ENCODE results near the gene SPEN.

SPEN gene

GRCh38 chr1:15851210-15852035, 3.9 kb downstream of the SPEN start:
- Histone ChIP-seq H3K79me2 (ENCODE audit: control insufficient read depth, low read length) (peaks cover 96% of the 10 kb centered on the region), H3K9me2 (replicated peaks; ENCODE audit: control insufficient read depth, low read length) (no peaks in the 10 kb centered on the region), H3K27me3 (ENCODE audit: control insufficient read depth, low read length) (no peaks in the 10 kb centered on the region), H3K9me3 (ENCODE audit: control insufficient read depth, insufficient read depth, low read length) (no peaks in the 10 kb centered on the region), H3K4me3 (ENCODE audit: low read length) (peak overlapping the region; percentile 73), H3K4me2 (ENCODE audit: low read length) (peak overlapping the region; percentile 90), H3K36me3 (ENCODE audit: control insufficient read depth, low read length) (peaks cover 42% of the 10 kb centered on the region), H3K27ac (ENCODE audit: low read depth, low read length) (peak overlapping the region; percentile 64), H3F3A (ENCODE audit: control insufficient read depth, insufficient read depth) (peaks cover 20% of the 10 kb centered on the region), H4K20me1 (ENCODE audit: control insufficient read depth, insufficient read depth, low read depth, low read length) (peaks cover 25% of the 10 kb centered on the region), H3K4me1 (ENCODE audit: control insufficient read depth, low read length) (peaks cover 65% of the 10 kb centered on the region)
- TF ChIP-seq, protein P1, sequence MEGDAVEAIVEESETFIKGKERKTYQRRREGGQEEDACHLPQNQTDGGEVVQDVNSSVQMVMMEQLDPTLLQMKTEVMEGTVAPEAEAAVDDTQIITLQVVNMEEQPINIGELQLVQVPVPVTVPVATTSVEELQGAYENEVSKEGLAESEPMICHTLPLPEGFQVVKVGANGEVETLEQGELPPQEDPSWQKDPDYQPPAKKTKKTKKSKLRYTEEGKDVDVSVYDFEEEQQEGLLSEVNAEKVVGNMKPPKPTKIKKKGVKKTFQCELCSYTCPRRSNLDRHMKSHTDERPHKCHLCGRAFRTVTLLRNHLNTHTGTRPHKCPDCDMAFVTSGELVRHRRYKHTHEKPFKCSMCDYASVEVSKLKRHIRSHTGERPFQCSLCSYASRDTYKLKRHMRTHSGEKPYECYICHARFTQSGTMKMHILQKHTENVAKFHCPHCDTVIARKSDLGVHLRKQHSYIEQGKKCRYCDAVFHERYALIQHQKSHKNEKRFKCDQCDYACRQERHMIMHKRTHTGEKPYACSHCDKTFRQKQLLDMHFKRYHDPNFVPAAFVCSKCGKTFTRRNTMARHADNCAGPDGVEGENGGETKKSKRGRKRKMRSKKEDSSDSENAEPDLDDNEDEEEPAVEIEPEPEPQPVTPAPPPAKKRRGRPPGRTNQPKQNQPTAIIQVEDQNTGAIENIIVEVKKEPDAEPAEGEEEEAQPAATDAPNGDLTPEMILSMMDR (IDR thresholded peaks at IDR 0.05; ENCODE audit: low read depth, low read length, poor library complexity, severe bottlenecking): no peak
- no peak for TF ChIP-seq EZH2phosphoT487 (IDR thresholded peaks at IDR 0.05; ENCODE audit: borderline replicate concordance, low read length)

GRCh38 chr1:15852036-15852827, 4.7 kb downstream of the SPEN start:
- Histone ChIP-seq H3K27me3 (ENCODE audit: control insufficient read depth, low read length) (no peaks in the 10 kb centered on the region), H3K4me1 (ENCODE audit: control insufficient read depth, low read length) (peaks cover 57% of the 10 kb centered on the region), H3K4me2 (ENCODE audit: low read length) (peak overlapping the region; percentile 90), H3K9me2 (replicated peaks; ENCODE audit: control insufficient read depth, low read length) (no peaks in the 10 kb centered on the region), H3K4me3 (ENCODE audit: low read length) (peak overlapping the region; percentile 73), H3K27ac (ENCODE audit: low read depth, low read length) (peak overlapping the region; percentile 64), H4K20me1 (ENCODE audit: control insufficient read depth, insufficient read depth, low read depth, low read length) (peaks cover 25% of the 10 kb centered on the region), H3K9me3 (ENCODE audit: control insufficient read depth, insufficient read depth, low read length) (no peaks in the 10 kb centered on the region), H3F3A (ENCODE audit: control insufficient read depth, insufficient read depth) (peaks cover 13% of the 10 kb centered on the region), H3K36me3 (ENCODE audit: control insufficient read depth, low read length) (peaks cover 42% of the 10 kb centered on the region), H3K79me2 (ENCODE audit: control insufficient read depth, low read length) (peaks cover 96% of the 10 kb centered on the region)
- TF ChIP-seq, protein P1 (IDR thresholded peaks at IDR 0.05; ENCODE audit: low read depth, low read length, poor library complexity, severe bottlenecking): no peak
- TF ChIP-seq EZH2phosphoT487 (IDR thresholded peaks at IDR 0.05; ENCODE audit: borderline replicate concordance, low read length): no peak

GRCh38 chr1:15852828-15853302, 5.4 kb downstream of the SPEN start:
- peaks cover 57% of the 10 kb centered on the region for H3K4me1 ChIP-seq (ENCODE audit: control insufficient read depth, low read length)
- peaks cover 13% of the 10 kb centered on the region for H3F3A ChIP-seq (ENCODE audit: control insufficient read depth, insufficient read depth)
- H4K20me1 ChIP-seq (ENCODE audit: control insufficient read depth, insufficient read depth, low read depth, low read length): peaks cover 25% of the 10 kb centered on the region
- no peak for TF ChIP-seq EZH2phosphoT487 (IDR thresholded peaks at IDR 0.05; ENCODE audit: borderline replicate concordance, low read length)
- TF ChIP-seq, protein P1 (IDR thresholded peaks at IDR 0.05; ENCODE audit: low read depth, low read length, poor library complexity, severe bottlenecking): no peak
- H3K27me3 ChIP-seq (ENCODE audit: control insufficient read depth, low read length): no peaks in the 10 kb centered on the region
- H3K9me2 ChIP-seq (replicated peaks; ENCODE audit: control insufficient read depth, low read length): no peaks in the 10 kb centered on the region
- no peak overlapping the region for H3K4me3 ChIP-seq (ENCODE audit: low read length)
- peaks cover 42% of the 10 kb centered on the region for H3K36me3 ChIP-seq (ENCODE audit: control insufficient read depth, low read length)
- H3K79me2 ChIP-seq (ENCODE audit: control insufficient read depth, low read length): peaks cover 100% of the 10 kb centered on the region
- H3K27ac ChIP-seq (ENCODE audit: low read depth, low read length): no peak overlapping the region
- peak overlapping the region; percentile 90 for H3K4me2 ChIP-seq (ENCODE audit: low read length)
- H3K9me3 ChIP-seq (ENCODE audit: control insufficient read depth, insufficient read depth, low read length): no peaks in the 10 kb centered on the region

Data from DOHH2 (cell line).